SJSA1 (cell line): ENCODE data around the gene CATSPER3. TPM values are rescaled to one million over a fixed set of nuclear protein-coding genes. Genes with fewer than 3 reads are reported as not detected.

Source experiments
- DNase-seq, 2 experiments: peaks; one replicate each; pipeline ENCODE4 v3.0.0-alpha.2; 2015 to 2020; ENCODE audit warnings: low spot score in 2 of 2, low read depth in 1 of 2
- H3K27ac ChIP-seq: fragments of 250-450 bp; sonication (Bioruptor Pico); 2 replicates; pipeline ENCODE4 v1.5.1; 2020; ENCODE audit warnings: mild to moderate bottlenecking, moderate library complexity
- H3K27me3 ChIP-seq: fragments of 250-450 bp; sonication (Bioruptor Pico); replicated peaks from 2 replicates; pipeline ENCODE4 v1.5.1; 2020; ENCODE audit warnings: mild to moderate bottlenecking, moderate library complexity
- H3K36me3 ChIP-seq: fragments of 250-450 bp; sonication (Bioruptor Pico); 2 replicates; pipeline ENCODE4 v1.5.1; 2020; ENCODE audit warnings: mild to moderate bottlenecking
- H3K4me1 ChIP-seq: fragments of 250-450 bp; sonication (Bioruptor Pico); replicated peaks from 2 replicates; pipeline ENCODE4 v1.6.1; 2021; ENCODE audit warnings: mild to moderate bottlenecking
- H3K4me3 ChIP-seq: fragments of 250-450 bp; sonication (Bioruptor Pico); 2 replicates; pipeline ENCODE4 v1.5.1; 2020; ENCODE audit warnings: mild to moderate bottlenecking
- H3K9me3 ChIP-seq: fragments of 250-450 bp; sonication (Bioruptor Pico); replicated peaks from 2 replicates; pipeline ENCODE4 v1.5.1; 2020; ENCODE audit warnings: mild to moderate bottlenecking
- total RNA-seq: library from RNA; depleted of rRNA; stranded (reverse); fragments of >200 nt; shearing (Covaris generic); gene quantifications from 2 replicates; pipeline ENCODE4 v1.2.3, GENCODE V29; 2014

The CATSPER3 gene
- total RNA-seq, 1 experiment from 2014 or later, result 0.08 TPM

DNA sequence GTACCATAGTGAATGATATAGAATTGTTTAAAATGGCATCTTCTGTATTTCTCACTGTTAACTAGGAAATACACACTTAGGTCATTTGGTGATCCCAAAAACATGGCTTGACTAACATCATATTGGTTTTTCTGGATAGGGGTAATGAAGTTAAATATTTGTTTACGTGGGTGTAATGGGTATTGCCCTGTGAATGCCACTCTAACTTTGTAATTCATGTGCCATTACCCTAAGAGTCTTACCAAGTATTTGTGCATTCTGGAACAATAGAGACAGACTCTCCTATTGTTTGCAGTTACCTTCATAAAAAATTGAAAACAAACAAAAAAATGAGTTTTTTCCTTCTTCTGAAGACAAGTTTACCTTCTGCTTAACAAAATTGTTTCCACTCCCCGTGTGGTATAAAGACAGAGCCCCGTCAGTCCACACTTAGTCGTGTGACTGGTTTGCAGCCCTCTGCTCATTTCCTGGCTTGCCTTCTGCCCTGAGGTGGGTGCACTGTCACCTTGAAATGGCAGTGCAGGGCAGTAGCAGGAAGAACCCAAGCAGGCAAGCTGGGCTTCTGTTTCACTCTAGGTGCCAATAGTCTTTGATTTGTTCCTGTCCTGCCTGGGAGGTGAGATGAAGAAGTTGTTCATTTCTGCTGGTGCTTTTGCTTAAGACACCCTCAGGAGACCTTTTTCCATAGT is 9.6 kb upstream of the CATSPER3 start:
- peaks cover 7% of the 10 kb centered on the region; the same call in 1 of the 2 replicates for H3K9me3 ChIP-seq
- H3K36me3 ChIP-seq, result no peaks in the 10 kb centered on the region
- H3K27ac ChIP-seq, result no peak overlapping the region
- no peak overlapping the region for H3K4me3 ChIP-seq
- no peak for DNase-seq
- no peaks in the 10 kb centered on the region for H3K27me3 ChIP-seq
- H3K4me1 ChIP-seq, result no peaks in the 10 kb centered on the region

DNA sequence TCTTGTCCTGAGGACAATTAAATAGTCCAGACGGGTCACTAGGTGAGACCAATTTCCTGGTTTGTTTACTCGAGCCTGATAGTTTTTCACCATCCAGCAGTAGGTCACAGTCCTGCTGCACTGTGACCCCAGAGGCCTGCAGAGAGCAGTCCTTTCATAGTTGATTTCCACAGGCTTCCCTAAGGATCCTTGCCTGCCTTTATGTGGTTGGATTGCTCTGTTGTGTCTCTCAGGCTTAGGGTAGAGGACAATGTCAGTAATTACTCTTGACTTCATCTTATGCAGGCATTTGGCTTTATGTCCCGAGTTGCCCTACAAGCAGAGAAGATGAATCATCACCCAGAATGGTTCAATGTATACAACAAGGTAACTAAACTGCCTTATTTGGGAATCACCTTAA is 9.0 kb upstream of the CATSPER3 start:
- no peak for DNase-seq
- Histone ChIP-seq H3K4me1 (no peaks in the 10 kb centered on the region), H3K36me3 (no peaks in the 10 kb centered on the region)

DNA sequence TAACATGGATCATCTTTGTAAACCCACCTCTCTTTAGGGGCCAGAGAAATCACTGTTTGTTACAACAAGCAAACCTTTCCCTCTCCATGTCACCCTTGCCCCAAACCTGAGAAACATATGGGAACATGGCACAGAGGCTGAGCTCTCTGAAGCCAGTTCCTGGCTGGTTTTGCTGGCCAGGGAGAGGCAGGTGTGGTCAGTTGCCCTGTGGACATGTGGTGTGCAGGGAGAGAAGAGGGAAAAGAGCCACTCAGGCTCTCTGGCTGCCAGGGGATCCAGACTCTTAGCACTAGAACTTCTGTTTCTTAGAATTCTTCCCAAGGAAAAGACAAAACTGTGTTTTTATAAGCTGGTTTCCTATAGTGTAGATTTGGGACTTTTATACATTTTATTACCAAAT is 4.6 kb upstream of the CATSPER3 start:
- Histone ChIP-seq H3K27ac (no peak overlapping the region), H3K27me3 (no peaks in the 10 kb centered on the region), H3K4me1 (no peaks in the 10 kb centered on the region), H3K36me3 (peaks cover 10% of the 10 kb centered on the region), H3K4me3 (no peak overlapping the region), H3K9me3 (no peaks in the 10 kb centered on the region)
- no peak for DNase-seq

More for the DNA sequence above, 9.0 kb upstream of the CATSPER3 start:
- no peak overlapping the region for H3K27ac ChIP-seq
- H3K27me3 ChIP-seq, result no peaks in the 10 kb centered on the region
- no peak overlapping the region for H3K4me3 ChIP-seq
- H3K9me3 ChIP-seq, result peaks cover 6% of the 10 kb centered on the region; the same call in 1 of the 2 replicates

DNA sequence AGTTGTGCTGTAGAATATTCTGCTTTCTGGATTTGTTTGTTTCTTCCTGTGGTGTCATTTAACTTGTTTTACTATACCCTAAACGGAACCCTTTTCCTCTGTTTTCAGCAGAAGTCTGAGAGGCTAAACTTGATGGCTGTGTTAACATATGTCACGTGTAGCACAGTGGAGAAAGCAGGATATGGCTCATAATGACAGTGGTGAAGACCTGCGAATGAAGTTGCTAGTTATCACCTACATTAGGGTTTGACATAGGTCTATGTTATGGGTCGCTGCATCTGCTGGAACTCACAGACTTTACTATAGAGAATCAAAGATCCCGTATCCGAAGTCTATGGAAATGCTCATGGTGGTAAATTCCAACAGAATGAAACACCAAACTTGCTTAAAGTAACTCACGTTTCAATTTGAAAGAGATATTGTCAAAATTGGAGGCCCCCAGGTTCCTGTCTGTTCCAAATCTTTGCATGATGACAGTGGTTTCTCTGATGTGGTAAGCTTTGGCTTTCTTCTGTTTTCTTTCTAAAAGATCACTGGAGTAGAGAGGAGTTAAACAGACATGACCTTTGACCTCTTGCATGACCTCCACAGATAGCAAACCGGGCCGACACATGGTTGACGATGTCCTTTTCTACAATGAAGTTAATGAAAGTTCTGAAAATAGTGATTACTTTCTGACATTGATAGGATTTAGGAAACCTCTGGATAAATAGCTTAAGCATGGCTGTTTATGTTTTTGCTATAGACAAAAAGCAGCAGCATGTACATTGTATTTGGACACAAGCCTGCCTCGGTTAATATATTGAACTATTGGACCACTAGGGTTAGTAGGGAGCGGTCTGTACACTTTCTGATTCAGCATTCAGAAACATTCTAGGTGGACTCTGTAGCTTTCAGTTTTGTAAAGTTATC is 3.1 kb upstream of the CATSPER3 start:
- H3K9me3 ChIP-seq, result no peaks in the 10 kb centered on the region
- H3K4me3 ChIP-seq, result no peak overlapping the region
- no peaks in the 10 kb centered on the region for H3K27me3 ChIP-seq
- DNase-seq, result no peak
- H3K36me3 ChIP-seq, result peaks cover 10% of the 10 kb centered on the region
- no peak overlapping the region for H3K27ac ChIP-seq
- no peaks in the 10 kb centered on the region for H3K4me1 ChIP-seq

DNA sequence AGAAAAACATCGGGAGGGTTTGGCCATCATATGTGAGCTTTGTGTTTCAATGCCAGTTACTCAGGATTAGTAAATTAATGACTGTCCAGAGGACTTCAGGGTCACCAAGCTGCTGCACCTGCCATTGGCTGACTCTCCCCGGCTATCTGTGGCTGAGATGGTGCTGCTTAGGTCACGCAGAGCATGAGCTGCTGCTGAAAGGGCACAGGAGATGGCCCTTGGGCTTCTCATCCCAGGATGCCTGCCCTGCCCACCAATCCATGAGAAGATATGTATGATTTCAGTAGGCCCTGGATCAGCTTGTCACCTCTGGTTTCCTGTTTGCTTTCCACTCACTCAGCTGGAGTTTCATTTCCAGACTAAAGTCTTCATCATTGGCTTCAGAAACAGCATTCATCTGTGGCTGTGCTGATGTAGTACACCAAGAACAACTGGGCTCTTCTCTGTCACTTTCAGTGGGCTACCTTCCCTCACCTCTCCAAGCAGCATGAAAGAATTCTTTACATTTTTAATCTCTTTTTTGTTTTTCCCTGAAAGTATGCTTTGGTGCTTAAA is 2.4 kb upstream of the CATSPER3 start:
- H3K4me3 ChIP-seq, result no peak overlapping the region

DNA sequence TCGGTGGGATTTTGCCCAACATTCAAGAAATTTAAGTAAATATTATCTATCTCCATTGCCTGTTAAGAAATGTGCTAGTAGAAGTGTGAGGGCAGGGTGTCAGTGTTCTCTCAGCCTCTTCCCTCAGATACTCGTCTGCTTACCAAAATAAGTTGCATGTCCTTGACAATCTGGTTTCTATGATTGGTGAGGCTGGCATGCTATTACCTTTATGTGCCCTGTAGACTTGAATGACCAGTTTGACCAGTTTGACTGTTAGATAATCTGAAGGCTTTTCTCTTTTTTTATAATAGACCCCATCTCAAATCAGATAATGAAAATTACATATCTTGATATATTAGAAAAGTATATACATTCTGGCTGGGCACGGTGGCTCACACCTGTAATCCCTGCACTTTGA is 348 bp downstream of the CATSPER3 start:
- H3K27me3 ChIP-seq, result no peaks in the 10 kb centered on the region
- no peak overlapping the region for H3K4me3 ChIP-seq
- DNase-seq, result no peak
- H3K36me3 ChIP-seq, result peaks cover 10% of the 10 kb centered on the region
- no peaks in the 10 kb centered on the region for H3K9me3 ChIP-seq
- H3K4me1 ChIP-seq, result no peaks in the 10 kb centered on the region
- H3K27ac ChIP-seq, result no peak overlapping the region

More for the DNA sequence above, 2.4 kb upstream of the CATSPER3 start:
- no peaks in the 10 kb centered on the region for H3K4me1 ChIP-seq
- no peak overlapping the region for H3K27ac ChIP-seq
- no peaks in the 10 kb centered on the region for H3K27me3 ChIP-seq
- H3K9me3 ChIP-seq, result no peaks in the 10 kb centered on the region
- peaks cover 10% of the 10 kb centered on the region for H3K36me3 ChIP-seq
- no peak for DNase-seq

DNA sequence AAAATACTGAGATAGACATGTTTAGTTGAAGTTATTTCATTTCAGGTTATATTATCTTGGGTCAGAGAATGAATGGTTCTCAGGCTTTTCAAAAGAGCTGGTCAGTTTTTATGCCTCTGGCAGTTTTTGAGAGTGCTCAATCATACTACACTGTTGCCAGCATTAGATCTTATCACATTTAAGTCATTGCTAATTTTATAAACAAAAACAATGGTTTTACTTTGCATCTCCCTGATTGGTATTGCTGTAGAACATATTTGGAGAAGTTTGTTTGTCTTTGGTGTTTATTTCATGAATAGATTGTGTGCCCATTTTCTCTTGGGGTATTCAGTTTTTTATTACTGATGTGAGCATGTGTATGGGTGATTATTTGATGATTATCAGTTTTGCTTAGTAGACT is 1.5 kb downstream of the CATSPER3 start:
- H3K4me3 ChIP-seq, result no peak overlapping the region
- no peaks in the 10 kb centered on the region for H3K4me1 ChIP-seq
- H3K36me3 ChIP-seq, result peaks cover 9% of the 10 kb centered on the region
- H3K9me3 ChIP-seq, result no peaks in the 10 kb centered on the region
- no peak overlapping the region for H3K27ac ChIP-seq
- H3K27me3 ChIP-seq, result no peaks in the 10 kb centered on the region
- DNase-seq, result no peak

DNA sequence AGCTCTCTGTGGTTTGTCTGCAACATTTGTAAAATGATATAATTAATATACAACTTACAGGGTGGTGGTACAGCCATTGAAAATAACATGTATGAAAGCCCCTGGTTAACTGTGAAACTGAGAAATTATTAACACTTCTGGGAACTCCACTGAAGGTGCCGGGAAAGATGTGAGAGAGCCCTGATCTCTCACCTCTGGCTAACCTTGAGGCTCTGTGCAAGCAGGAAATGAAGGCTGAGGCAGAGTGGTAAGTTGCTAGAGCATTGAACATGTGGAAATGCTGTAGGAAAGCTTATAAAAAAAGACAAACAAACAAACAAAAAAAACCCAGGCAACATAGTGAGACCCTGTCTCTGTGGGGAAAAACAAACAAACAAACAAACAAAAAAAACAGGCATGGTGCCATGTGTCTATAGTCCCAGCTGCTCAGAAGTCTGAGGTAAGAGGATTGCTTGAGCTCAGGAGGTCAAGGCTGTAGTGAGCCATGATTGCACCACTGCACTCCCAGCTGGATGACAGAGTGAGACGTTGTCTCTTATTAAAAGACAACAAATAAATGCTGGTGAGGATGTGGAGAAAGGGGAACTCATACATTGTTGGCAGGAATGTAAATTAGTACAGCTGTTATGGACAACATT is 7.5 kb downstream of the CATSPER3 start:
- no peak overlapping the region for H3K27ac ChIP-seq
- no peaks in the 10 kb centered on the region for H3K4me1 ChIP-seq
- no peaks in the 10 kb centered on the region for H3K36me3 ChIP-seq
- peaks cover 4% of the 10 kb centered on the region; the same call in 1 of the 2 replicates for H3K9me3 ChIP-seq
- H3K27me3 ChIP-seq, result no peaks in the 10 kb centered on the region
- no peak for DNase-seq
- no peak overlapping the region for H3K4me3 ChIP-seq

DNA sequence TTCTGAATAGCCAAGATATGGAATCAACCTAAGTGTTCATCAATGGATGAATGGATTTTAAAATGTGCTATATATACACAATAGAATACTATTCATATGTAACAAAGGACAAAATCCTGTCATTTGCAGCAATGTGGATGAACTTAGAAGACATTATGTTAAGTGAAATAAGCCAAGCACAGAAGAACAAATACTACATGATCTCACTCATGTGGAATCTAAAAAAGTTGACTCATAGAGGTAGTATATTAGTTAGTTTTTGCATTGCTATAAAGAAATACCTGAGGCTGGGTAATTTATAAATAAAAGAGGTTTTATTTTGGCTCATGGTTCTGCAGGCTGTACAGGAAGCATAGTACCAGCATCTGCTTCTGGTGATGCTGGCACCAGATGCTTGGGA is 8.1 kb downstream of the CATSPER3 start:
- H3K4me1 ChIP-seq, result no peaks in the 10 kb centered on the region
- no peak for DNase-seq

DNA sequence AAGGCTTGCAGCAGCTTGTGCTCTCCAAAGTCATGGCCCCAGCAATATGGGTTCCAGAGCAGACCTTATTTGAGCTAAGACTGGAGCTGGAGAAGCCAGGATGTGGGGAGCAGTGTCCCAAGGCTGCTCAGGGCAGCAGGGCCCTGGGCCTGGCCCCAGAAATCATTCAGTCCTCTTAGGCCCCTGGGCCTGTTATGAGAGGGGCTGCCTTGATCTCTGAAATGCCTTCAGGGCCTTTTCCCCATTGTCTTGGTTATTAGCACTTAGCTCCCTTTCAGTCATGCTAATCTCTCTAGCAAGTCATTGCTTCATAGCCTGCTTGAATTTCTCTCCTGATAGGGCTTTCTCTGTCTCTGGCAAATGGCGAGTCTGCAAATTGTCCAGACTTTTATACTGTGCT is 9.1 kb downstream of the CATSPER3 start:
- H3K4me3 ChIP-seq, result no peak overlapping the region
- no peaks in the 10 kb centered on the region for H3K4me1 ChIP-seq
- DNase-seq, result no peak
- no peak overlapping the region for H3K27ac ChIP-seq
- no peaks in the 10 kb centered on the region for H3K27me3 ChIP-seq
- no peaks in the 10 kb centered on the region for H3K36me3 ChIP-seq
- H3K9me3 ChIP-seq, result peaks cover 7% of the 10 kb centered on the region

More for the DNA sequence above, 8.1 kb downstream of the CATSPER3 start:
- no peaks in the 10 kb centered on the region for H3K27me3 ChIP-seq
- H3K27ac ChIP-seq, result no peak overlapping the region
- H3K9me3 ChIP-seq, result peaks cover 4% of the 10 kb centered on the region; the same call in 1 of the 2 replicates
- no peak overlapping the region for H3K4me3 ChIP-seq
- no peaks in the 10 kb centered on the region for H3K36me3 ChIP-seq

DNA sequence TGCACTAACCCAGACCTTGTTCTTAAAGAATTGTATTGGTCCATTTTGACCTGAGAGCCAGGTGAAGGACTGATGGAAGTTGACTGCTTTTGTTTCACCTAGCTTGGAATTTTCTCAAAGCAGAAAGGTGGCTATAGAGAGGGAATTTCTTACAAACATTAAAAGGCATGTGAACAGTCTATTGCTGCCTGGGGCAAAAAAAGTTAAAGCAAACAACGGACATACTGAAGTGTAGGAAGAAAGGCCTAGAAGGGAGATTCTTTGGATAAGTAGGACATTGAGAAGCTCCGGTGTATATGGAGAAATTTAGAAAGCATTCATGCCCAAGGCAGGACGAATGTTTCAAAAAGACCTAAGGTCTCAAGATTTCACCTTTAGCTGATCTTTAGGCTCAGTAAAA is 11.7 kb downstream of the CATSPER3 start:
- peaks cover 13% of the 10 kb centered on the region for H3K9me3 ChIP-seq
- no peak overlapping the region for H3K4me3 ChIP-seq
- DNase-seq, result no peak
- no peaks in the 10 kb centered on the region for H3K27me3 ChIP-seq
- no peak overlapping the region for H3K27ac ChIP-seq
- H3K36me3 ChIP-seq, result no peaks in the 10 kb centered on the region
- H3K4me1 ChIP-seq, result no peaks in the 10 kb centered on the region

DNA sequence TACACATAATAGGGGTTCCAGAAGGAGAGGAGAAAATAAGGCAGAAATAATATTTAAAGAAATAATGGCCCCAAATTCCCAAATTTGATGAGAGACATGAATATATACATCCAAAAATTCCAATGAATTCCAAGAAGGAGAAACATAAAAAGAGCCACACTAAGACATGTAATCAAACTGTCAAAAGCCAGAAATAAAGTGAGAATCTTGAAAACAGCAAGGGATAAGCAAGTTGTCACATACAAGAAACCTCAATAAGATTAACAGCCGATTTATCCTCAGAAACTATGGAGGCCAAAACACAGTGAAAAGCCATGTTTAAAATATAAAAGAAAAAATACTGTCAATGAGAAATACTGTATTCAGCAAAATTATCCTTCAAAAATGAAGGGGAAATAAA is 14.5 kb downstream of the CATSPER3 start:
- no peak for DNase-seq
- H3K4me3 ChIP-seq, result no peak overlapping the region
- H3K9me3 ChIP-seq, result peaks cover 12% of the 10 kb centered on the region
- H3K27ac ChIP-seq, result no peak overlapping the region
- H3K27me3 ChIP-seq, result 0 out of 2 replicates have a peak, but pooled peaks cover 5% of the 10 kb centered on the region
- no peaks in the 10 kb centered on the region for H3K36me3 ChIP-seq
- no peaks in the 10 kb centered on the region for H3K4me1 ChIP-seq

DNA sequence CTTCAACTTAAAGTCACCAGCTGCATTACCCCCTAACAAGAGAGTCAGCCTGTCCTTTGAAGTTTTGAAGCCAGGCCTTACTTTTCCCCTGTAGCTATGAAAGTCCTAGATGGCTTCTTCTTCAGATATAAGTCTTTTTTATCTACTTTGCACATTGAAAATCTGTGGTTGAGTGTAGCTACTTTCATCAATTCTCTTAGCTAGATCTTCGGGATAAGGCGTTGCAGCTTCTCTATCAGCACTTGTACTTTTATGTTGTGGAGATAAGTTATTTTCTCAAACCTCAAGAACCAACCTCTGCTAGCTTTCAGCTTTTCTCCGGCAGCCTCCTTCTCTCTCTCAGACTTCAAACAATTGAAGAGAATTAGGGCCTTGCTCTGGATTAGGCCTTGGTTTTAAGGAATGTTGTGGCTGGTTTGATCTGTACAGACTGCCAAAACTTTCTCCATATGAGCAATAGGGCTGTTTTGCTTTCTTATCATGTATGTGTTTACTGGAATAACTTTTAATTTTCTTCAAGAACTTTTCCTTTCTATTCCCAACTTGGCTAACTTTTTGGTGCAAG is 21.6 kb downstream of the CATSPER3 start:
- Histone ChIP-seq H3K9me3 (no peaks in the 10 kb centered on the region), H3K27me3 (0 out of 2 replicates have a peak, but pooled peaks cover 12% of the 10 kb centered on the region), H3K27ac (no peak overlapping the region), H3K36me3 (no peaks in the 10 kb centered on the region), H3K4me1 (no peaks in the 10 kb centered on the region), H3K4me3 (no peak overlapping the region)
- no peak for DNase-seq
